22Rv1 (cell line): ENCODE results near the gene PAXX.

Experiments used
- H3K27ac ChIP-seq: fragments of 450-650 bp; 2 replicates; pipeline ENCODE4 v1.5.1; 2017
- ZFX ChIP-seq: fragments of 450-650 bp; IDR thresholded peaks from 2 replicates; pipeline ENCODE4 v1.6.1; 2017; ENCODE audit warnings: antibody characterized with exemption, borderline replicate concordance
- TF ChIP-seq, protein P1 (sequence below): fragments of 450-650 bp; IDR thresholded peaks from 2 replicates; pipeline ENCODE4 v1.5.1; 2017; ENCODE audit warnings: mild to moderate bottlenecking

PAXX gene

DNA sequence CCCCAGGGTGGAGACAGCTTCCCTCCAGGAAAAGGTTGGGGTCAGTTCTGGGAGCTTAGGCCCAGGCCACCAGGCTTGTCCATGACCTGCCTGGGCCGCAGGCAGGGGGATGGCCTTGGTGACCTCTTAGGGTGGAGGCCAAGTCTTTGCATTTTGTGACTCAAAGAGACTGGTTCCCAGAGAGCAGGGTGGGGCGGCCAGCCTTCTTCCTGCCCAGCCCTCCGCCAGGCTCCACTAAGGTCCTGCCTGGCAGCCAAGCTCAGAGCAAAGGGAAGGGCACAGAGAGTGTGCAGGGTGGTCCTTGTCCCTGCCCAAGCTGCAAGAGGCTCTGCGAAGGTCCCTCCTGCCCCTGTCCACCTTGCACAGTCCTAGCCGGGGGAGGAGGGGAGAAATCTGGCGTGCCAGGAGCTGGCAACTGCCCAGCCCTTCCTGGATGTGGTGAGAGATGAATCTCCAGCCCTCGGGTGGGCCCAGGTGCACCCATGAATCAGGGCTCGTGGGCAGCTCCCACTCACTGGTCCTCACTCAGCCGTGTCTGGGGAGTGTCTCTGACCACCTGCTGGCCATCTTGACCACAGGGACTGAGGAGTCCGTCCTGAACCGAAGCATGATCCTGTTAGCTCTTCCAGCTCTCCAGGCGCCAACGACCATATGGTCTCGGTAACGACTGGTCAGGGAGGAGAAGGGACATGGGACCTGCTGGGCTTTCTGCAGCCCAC, 17.2 kb upstream of the PAXX start:
- no peak for TF ChIP-seq ZFX
- TF ChIP-seq, protein P1, sequence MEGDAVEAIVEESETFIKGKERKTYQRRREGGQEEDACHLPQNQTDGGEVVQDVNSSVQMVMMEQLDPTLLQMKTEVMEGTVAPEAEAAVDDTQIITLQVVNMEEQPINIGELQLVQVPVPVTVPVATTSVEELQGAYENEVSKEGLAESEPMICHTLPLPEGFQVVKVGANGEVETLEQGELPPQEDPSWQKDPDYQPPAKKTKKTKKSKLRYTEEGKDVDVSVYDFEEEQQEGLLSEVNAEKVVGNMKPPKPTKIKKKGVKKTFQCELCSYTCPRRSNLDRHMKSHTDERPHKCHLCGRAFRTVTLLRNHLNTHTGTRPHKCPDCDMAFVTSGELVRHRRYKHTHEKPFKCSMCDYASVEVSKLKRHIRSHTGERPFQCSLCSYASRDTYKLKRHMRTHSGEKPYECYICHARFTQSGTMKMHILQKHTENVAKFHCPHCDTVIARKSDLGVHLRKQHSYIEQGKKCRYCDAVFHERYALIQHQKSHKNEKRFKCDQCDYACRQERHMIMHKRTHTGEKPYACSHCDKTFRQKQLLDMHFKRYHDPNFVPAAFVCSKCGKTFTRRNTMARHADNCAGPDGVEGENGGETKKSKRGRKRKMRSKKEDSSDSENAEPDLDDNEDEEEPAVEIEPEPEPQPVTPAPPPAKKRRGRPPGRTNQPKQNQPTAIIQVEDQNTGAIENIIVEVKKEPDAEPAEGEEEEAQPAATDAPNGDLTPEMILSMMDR, result no peak
- no peak overlapping the region for H3K27ac ChIP-seq

- H3K27ac ChIP-seq, result no peak overlapping the region
- no peak for TF ChIP-seq ZFX
- TF ChIP-seq, protein P1, result peak; percentile 24
Measured at GRCh38 chr9:136975644-136976043, 16.6 kb upstream of the PAXX start.

DNA sequence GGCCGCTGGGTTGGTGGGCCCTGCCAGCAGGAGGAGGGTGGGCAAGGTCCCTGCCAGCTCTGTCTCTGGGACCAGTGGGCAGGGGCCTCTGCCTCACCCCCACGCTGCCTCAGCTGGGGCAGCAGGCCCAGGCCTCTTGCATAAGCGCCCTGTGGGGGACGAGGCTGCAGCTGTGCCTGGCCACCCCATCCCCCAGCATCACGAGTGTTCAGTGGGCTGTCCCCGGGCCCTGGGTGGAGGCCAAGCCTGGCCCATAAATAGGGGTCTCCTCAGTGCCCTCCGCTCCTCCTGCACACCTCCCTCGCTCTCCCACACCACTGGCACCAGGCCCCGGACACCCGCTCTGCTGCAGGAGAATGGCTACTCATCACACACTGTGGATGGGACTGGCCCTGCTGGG, 15.0 kb upstream of the PAXX start, which contains the start of gene PTGDS:
PTGDS (plus strand) TSS at position 282 of the 400 bp plus-strand sequence; CDS start at position 357, 75 bp downstream.
- H3K27ac ChIP-seq, result peak within 1 kb of the TSS; percentile 29; the same call in 1 of the 2 replicates
- TF ChIP-seq, protein P1, result no peak
- TF ChIP-seq ZFX, result no peak

- TF ChIP-seq, protein P1, result no peak
- no peak for TF ChIP-seq ZFX
- peak overlapping the region; percentile 29; the same call in 1 of the 2 replicates for H3K27ac ChIP-seq
Measured at GRCh38 chr9:136977649-136978072, 14.6 kb upstream of the PAXX start.

DNA sequence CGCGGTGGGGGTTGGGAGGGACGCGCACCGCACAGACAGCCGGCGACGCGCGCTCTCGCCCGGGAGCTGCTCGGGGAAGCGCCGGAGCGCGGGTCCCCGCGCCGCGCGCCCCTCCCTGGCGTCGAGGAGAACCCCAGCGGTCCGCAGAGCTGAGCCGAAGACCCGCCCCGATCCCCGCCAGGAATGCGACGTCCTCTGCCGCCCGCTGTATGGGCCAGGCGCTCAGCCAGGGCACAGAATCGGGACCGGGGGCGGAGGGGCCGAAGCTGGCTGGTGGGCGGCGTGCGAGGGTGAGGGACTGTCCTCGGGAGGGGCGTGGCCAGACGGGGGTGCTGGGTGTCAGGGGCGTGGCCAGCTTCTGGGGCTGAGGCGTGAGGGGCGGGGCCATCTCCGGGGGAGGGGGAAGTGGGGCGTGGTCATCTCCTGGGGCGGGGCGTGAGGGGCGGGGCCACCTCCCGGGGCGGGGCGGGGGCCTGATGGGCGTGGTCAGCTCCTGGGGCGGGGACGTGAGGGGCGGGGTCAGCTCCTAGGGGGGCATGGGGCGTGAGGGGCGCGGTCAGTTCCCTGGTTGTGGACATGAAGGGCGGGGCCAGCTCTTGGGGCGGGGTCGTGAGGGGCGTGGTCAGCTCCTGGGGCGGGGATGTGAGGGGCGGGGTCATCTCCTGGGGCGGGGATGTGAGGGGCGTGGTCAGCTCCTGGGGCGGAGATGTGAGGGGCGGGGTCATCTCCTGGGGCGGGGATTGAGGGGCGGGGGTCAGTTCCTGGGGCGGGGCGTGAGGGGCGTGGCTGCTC, 14.0 kb upstream of the PAXX start:
- no peak for TF ChIP-seq ZFX
- TF ChIP-seq, protein P1, result no peak

DNA sequence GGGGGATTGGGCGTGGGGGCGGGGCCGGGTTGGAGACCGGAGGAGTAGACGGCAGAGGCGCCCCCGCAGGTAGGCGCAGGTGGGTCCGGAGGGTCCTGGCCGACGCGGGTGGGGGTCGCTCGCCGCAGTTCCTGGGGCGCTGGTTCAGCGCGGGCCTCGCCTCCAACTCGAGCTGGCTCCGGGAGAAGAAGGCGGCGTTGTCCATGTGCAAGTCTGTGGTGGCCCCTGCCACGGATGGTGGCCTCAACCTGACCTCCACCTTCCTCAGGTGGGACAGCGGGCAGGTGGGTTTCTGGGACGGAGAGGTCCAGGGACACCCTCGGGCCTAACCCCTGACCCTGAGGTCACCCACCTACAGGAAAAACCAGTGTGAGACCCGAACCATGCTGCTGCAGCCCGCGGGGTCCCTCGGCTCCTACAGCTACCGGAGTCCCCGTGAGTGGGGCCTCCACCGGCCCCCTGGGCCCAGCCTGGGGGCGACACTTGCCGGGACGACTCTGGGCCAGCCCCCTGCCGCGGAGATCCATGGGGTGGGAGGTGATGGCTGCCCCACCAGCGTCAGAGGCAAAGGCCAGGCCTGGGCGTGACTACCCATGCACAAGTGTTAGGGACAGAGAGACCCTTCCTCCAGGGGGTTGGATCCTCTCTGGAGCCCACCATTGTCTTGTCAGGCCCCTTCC, 13.2 kb upstream of the PAXX start:
- no peak overlapping the region for H3K27ac ChIP-seq
- TF ChIP-seq, protein P1, result no peak; the same call in 1 of the 2 replicates
- TF ChIP-seq ZFX, result no peak

More for the DNA sequence above, 14.0 kb upstream of the PAXX start:
- peak overlapping the region; percentile 29; the same call in 1 of the 2 replicates for H3K27ac ChIP-seq
